HFFc6 (cell line): ENCODE measurements around the gene TRIM52. TPM values are rescaled to one million over a fixed set of nuclear protein-coding genes. Genes with fewer than 3 reads are reported as not detected.
"Not testable (repeated sequence)": the region's sequence is repeated elsewhere in the genome, so short reads cannot be mapped to it uniquely, and the experiment has no call there.

ENCODE experiments used
- DNase-seq: peaks from one replicate; pipeline ENCODE4 v3.0.0-alpha.2; 2018
- H3K27ac Mint-ChIP-seq: 2 replicates; pipeline ENCODE4 v1.8.0; 2020; ENCODE audit warnings: mild to moderate bottlenecking, mixed read lengths
- H3K27me3 Mint-ChIP-seq: 2 replicates; pipeline ENCODE4 v1.8.0; 2021; ENCODE audit warnings: mild to moderate bottlenecking, moderate library complexity, mixed read lengths; ENCODE audit not compliant: insufficient read depth
- H3K36me3 Mint-ChIP-seq: 2 replicates; pipeline ENCODE4 v1.8.0; 2021; ENCODE audit warnings: low read depth, mixed read lengths
- H3K4me1 Mint-ChIP-seq: 2 replicates; pipeline ENCODE4 v1.8.0; 2020; ENCODE audit warnings: low read depth, mixed read lengths
- H3K4me3 Mint-ChIP-seq: 2 replicates; pipeline ENCODE4 v1.8.0; 2020; ENCODE audit warnings: mild to moderate bottlenecking, moderate library complexity, mixed read lengths
- H3K9me3 Mint-ChIP-seq: 2 replicates; pipeline ENCODE4 v1.8.0; 2020; ENCODE audit warnings: mild to moderate bottlenecking, mixed read lengths
- total RNA-seq, 6 experiments: library from RNA; stranded (reverse); fragmentation: NEBNext Ultra II Directional; extraction: Animal tissue kit (Norgen Biotek cat#: 25700); gene quantifications; 2 replicates in 1 of 6; 3 replicates in 5 of 6; pipeline ENCODE4 v1.2.3, GENCODE V29; 2021
- TF ChIP-seq, protein P1 (sequence below): fragments of 200-600 bp; sonication (generic); IDR thresholded peaks from 2 replicates; pipeline ENCODE4 v1.5.0; 2021; ENCODE audit warnings: antibody characterized with exemption, mild to moderate bottlenecking

Gene TRIM52
- total RNA-seq, 6 experiments from 2014 or later, result 5.2 to 6.9 (median 5.6) TPM

DNA sequence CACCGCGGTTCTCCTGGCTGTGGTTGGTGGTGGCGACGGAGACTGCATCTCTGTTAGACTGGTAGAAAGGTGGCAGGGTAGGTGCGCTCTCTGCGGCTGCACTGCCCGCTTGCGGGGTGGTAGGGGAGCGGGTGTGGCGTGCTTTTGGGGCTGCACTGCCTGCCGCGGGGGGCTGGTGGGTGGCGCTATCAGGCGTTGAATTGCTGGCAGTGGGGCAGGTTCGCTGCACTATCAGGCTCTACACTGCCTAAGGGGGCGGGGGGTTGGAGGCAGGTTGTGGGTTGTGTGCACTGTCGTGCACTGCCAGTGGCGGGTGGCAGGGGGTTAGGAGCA lies 21.0 kb upstream of the TRIM52 start:
- TF ChIP-seq, protein P1, sequence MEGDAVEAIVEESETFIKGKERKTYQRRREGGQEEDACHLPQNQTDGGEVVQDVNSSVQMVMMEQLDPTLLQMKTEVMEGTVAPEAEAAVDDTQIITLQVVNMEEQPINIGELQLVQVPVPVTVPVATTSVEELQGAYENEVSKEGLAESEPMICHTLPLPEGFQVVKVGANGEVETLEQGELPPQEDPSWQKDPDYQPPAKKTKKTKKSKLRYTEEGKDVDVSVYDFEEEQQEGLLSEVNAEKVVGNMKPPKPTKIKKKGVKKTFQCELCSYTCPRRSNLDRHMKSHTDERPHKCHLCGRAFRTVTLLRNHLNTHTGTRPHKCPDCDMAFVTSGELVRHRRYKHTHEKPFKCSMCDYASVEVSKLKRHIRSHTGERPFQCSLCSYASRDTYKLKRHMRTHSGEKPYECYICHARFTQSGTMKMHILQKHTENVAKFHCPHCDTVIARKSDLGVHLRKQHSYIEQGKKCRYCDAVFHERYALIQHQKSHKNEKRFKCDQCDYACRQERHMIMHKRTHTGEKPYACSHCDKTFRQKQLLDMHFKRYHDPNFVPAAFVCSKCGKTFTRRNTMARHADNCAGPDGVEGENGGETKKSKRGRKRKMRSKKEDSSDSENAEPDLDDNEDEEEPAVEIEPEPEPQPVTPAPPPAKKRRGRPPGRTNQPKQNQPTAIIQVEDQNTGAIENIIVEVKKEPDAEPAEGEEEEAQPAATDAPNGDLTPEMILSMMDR, result no peak
- Mint-ChIP-seq H3K36me3 (no peaks in the 10 kb centered on the region), H3K27me3 (peaks cover 5% of the 10 kb centered on the region; the same call in 1 of the 2 replicates), H3K27ac (no peak overlapping the region), H3K9me3 (no peaks in the 10 kb centered on the region), H3K4me1 (no peaks in the 10 kb centered on the region), H3K4me3 (no peak overlapping the region)
- DNase-seq, result no peak

DNA sequence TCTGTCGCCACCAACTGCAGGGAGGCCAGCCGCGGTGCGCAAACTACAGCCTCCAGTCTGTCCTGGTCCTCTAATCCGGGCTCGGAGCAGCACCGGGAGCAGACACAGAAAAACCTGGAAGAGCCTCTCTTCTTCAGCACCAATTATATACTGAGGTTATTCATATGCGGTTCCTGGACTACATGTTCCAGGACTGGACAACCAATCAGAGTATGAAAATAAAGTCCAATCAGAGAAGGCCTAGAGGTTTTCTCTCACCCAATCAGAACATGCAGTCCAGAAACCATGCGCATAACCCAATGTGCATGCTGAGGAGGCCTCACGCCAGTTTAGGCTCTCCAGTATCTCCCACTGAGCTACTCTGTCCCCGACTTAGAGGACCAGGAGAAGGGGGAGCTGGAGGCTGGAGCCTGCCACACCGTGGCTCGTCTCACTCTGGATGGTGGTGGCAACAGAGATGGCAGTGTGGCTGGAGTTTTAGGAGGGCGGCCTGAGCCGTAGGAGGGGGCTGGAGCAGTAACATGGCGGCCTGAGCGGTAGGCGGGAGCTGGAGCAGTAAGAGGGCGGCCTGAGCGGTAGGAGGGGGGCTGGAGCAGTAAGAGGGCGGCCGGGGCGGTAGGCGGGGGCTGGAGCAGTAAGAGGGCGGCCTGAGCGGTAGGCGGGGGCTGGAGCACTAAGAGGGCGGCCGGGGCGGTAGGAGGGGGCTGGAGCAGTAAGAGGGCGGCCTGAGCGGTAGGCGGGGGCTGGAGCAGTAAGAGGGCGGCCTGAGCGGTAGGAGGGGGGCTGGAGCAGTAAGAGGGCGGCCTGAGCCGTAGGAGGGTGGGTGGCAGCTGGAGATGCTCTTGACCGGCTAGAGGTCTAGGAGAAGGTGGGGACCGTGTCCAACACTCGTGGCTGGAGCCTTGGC lies 20.4 kb upstream of the TRIM52 start:
- no peak overlapping the region for H3K4me3 Mint-ChIP-seq
- H3K27ac Mint-ChIP-seq, result no peak overlapping the region
- TF ChIP-seq, protein P1, result no peak

DNA sequence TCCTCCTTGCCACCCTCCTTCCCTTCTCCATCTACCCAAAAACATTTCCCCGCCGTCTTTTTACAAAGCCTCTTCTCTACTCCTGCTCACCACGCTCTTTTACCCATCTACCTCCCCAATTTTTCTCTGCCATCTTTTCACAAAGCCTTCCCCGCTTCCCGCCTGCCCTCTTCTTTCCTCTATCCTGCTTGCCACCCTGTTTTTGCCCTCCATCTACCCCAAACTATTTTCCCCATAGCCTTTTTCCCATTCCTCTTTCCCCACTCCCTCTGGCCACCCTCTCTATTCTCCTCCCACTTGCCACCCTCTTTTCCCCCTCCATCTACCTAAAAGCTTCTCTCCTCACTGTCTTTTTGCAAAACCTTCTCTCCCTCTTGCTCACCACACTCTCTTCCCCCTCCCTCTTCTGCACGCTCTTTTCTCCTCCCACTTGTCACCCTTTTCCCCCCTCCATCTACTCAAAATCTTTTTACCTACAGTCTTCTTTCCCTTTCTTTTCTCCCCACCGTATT lies 19.4 kb upstream of the TRIM52 start:
- TF ChIP-seq, protein P1, result no peak
- H3K27ac Mint-ChIP-seq, result no peak overlapping the region
- H3K27me3 Mint-ChIP-seq, result peaks cover 3% of the 10 kb centered on the region; the same call in 1 of the 2 replicates
- H3K4me3 Mint-ChIP-seq, result no peak overlapping the region
- no peaks in the 10 kb centered on the region for H3K4me1 Mint-ChIP-seq
- no peaks in the 10 kb centered on the region for H3K9me3 Mint-ChIP-seq
- H3K36me3 Mint-ChIP-seq, result no peaks in the 10 kb centered on the region
- no peak for DNase-seq

More for the DNA sequence above, 20.4 kb upstream of the TRIM52 start:
- H3K9me3 Mint-ChIP-seq, result no peaks in the 10 kb centered on the region
- peaks cover 3% of the 10 kb centered on the region; the same call in 1 of the 2 replicates for H3K27me3 Mint-ChIP-seq
- H3K36me3 Mint-ChIP-seq, result no peaks in the 10 kb centered on the region
- H3K4me1 Mint-ChIP-seq, result no peaks in the 10 kb centered on the region
- DNase-seq, result no peak

DNA sequence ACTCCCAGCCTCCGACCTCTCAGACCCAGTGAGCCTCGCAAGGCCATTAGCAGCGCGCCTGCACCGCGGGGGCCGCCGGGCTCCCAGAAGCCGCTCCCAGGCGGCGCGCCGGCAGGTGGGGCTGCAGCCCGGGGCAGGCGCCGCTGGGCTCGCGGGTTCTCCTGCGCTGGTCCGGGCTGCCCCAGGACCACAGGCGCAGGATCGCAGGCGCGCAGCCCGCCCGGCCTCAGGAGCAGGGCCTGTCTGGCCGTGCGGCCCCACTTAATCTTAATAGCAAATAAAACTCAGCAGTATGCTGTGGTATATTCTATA lies 12.4 kb upstream of the TRIM52 start:
- not testable (repeated sequence) for H3K27ac Mint-ChIP-seq, H3K4me1 Mint-ChIP-seq, H3K9me3 Mint-ChIP-seq, DNase-seq, H3K27me3 Mint-ChIP-seq, H3K36me3 Mint-ChIP-seq, H3K4me3 Mint-ChIP-seq

DNA sequence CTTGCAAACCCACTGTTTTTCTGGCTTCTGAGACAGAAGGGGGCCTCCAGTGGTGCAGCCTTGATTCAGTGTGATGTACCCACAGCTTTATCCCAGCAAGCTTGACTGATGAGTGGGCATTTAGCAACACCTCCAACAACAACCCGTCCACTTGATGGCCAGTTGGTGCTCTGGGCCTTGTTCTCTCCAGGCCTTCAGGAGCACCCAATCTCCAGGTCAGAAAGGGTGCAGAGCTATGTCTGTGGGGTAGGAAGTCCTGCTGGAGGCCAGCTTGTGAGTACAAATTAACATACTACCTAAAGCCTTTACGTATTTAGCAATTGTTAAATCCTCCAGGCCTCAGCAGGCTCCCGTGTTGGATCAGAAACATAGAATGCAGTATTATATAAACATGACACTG lies 10.1 kb upstream of the TRIM52 start:
- Mint-ChIP-seq H3K27me3 (no peaks in the 10 kb centered on the region), H3K36me3 (no peaks in the 10 kb centered on the region), H3K4me1 (no peaks in the 10 kb centered on the region), H3K27ac (no peak overlapping the region), H3K4me3 (no peak overlapping the region), H3K9me3 (no peaks in the 10 kb centered on the region)
- TF ChIP-seq, protein P1, result no peak
- no peak for DNase-seq

DNA sequence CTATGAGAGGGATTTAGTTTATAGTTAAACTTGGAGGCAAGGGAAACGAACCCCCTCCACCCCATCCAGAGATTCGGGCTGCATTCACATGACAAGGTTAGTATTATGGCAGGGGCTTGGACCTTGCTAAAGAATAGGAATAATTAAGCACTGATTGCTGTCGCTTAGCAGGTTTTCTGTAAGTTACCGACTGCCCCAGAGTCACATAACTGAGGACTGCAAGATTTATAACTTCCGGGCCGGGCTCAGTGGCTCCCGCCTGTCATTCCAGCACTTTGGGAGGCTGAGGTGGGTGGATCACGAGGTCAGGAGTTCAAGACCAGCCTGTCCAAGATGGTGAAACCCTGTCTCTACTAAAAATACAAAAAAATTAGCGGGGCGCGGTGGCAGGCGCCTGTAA lies 7.0 kb upstream of the TRIM52 start:
- not testable (repeated sequence) for H3K27me3 Mint-ChIP-seq, DNase-seq, H3K4me1 Mint-ChIP-seq, H3K36me3 Mint-ChIP-seq, H3K27ac Mint-ChIP-seq, H3K4me3 Mint-ChIP-seq, H3K9me3 Mint-ChIP-seq

DNA sequence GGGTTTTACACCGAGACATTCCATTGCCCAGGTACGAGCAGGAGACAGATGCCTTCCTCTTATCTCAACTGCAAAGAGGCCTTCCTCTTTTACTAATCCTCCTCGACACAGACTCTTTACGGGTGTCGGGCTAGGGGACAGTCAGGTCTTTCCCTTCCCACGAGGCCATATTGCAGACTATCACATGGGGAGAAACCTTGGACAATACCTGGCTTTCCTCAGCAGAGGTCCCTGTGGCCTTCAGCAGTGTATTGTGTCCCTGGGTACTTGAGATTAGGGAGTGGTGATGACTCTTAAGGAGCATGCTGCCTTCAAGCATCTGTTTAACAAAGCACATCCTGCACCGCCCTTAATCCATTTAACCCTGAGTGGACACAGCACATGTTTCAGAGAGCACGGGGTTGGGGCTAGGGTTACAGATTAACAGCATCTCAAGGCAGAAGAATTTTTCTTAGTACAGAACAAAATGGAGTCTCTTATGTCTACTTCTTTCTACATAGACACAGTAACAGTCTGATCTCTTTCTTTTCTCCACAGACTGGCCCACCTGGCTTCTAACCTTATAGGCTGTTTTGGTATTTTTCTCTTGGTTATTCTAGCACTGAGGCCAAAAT lies 6.5 kb upstream of the TRIM52 start:
- H3K27me3 Mint-ChIP-seq, H3K27ac Mint-ChIP-seq, H3K9me3 Mint-ChIP-seq, DNase-seq, H3K36me3 Mint-ChIP-seq, H3K4me1 Mint-ChIP-seq, H3K4me3 Mint-ChIP-seq: not testable (repeated sequence)
